ENCODE measurements around the gene PRPF38A.
A peak's percentile ranks its signal among the peaks of the same experiment; 100 is the strongest.

The PRPF38A gene

GRCh38 chr1:52432807-52433206, 28.4 kb downstream of the PRPF38A start:
- H3K9me3 ChIP-seq (ENCODE audit: low read depth, low read length), result no peaks in the 10 kb centered on the region
- no peak overlapping the region for H3K9ac ChIP-seq (ENCODE audit: insufficient read length)
- DNase-seq (ENCODE audit: low read depth, low spot score), result no peak
- H3K36me3 ChIP-seq (ENCODE audit: insufficient read depth, low read length), result peaks cover 43% of the 10 kb centered on the region
- TF ChIP-seq EZH2 (IDR thresholded peaks at IDR 0.05) (no peak), FOXP2 (optimal IDR thresholded peaks at IDR 0.05; ENCODE audit: control extremely low read depth, extremely low read length, insufficient read depth) (no peak), POLR2AphosphoS5 (IDR thresholded peaks at IDR 0.05; ENCODE audit: borderline replicate concordance, low read depth, low read length) (no peak)
- no peak overlapping the region for H3K27ac ChIP-seq
- no peak overlapping the region for H3K4me3 ChIP-seq

- no peak overlapping the region for H3K9ac ChIP-seq (ENCODE audit: insufficient read length)
- no peak overlapping the region for H3K4me3 ChIP-seq
- no peaks in the 10 kb centered on the region for H3K9me3 ChIP-seq (ENCODE audit: low read depth, low read length)
- DNase-seq (ENCODE audit: low read depth, low spot score), result no peak
- no peak overlapping the region for H3K27ac ChIP-seq
- TF ChIP-seq EZH2 (IDR thresholded peaks at IDR 0.05), result no peak
- TF ChIP-seq POLR2AphosphoS5 (IDR thresholded peaks at IDR 0.05; ENCODE audit: borderline replicate concordance, low read depth, low read length), result no peak
- TF ChIP-seq FOXP2 (optimal IDR thresholded peaks at IDR 0.05; ENCODE audit: control extremely low read depth, extremely low read length, insufficient read depth), result no peak
- H3K36me3 ChIP-seq (ENCODE audit: insufficient read depth, low read length), result peaks cover 41% of the 10 kb centered on the region
Measured at GRCh38 chr1:52435211-52435610, 30.8 kb downstream of the PRPF38A start.

- DNase-seq (ENCODE audit: low read depth, low spot score), result no peak
- Histone ChIP-seq H3K9ac (ENCODE audit: insufficient read length) (no peak overlapping the region), H3K4me3 (no peak overlapping the region), H3K9me3 (ENCODE audit: low read depth, low read length) (no peaks in the 10 kb centered on the region), H3K36me3 (ENCODE audit: insufficient read depth, low read length) (peaks cover 36% of the 10 kb centered on the region), H3K27ac (no peak overlapping the region)
- TF ChIP-seq EZH2 (IDR thresholded peaks at IDR 0.05), result no peak
- TF ChIP-seq POLR2AphosphoS5 (IDR thresholded peaks at IDR 0.05; ENCODE audit: borderline replicate concordance, low read depth, low read length), result no peak
- TF ChIP-seq FOXP2 (optimal IDR thresholded peaks at IDR 0.05; ENCODE audit: control extremely low read depth, extremely low read length, insufficient read depth), result no peak
Measured at GRCh38 chr1:52435650-52436049, 31.2 kb downstream of the PRPF38A start.

GRCh38 chr1:52436817-52437216, 32.4 kb downstream of the PRPF38A start:
- H3K27ac ChIP-seq, result no peak overlapping the region

GRCh38 chr1:52439976-52440375, 35.6 kb downstream of the PRPF38A start:
- Histone ChIP-seq H3K36me3 (ENCODE audit: insufficient read depth, low read length) (peaks cover 32% of the 10 kb centered on the region), H3K27ac (no peak overlapping the region), H3K9me3 (ENCODE audit: low read depth, low read length) (no peaks in the 10 kb centered on the region), H3K4me3 (no peak overlapping the region), H3K9ac (ENCODE audit: insufficient read length) (no peak overlapping the region)
- DNase-seq (ENCODE audit: low read depth, low spot score), result no peak
- TF ChIP-seq POLR2AphosphoS5 (IDR thresholded peaks at IDR 0.05; ENCODE audit: borderline replicate concordance, low read depth, low read length), result no peak
- no peak for TF ChIP-seq FOXP2 (optimal IDR thresholded peaks at IDR 0.05; ENCODE audit: control extremely low read depth, extremely low read length, insufficient read depth)
- no peak for TF ChIP-seq EZH2 (IDR thresholded peaks at IDR 0.05)

More at GRCh38 chr1:52436817-52437216, 32.4 kb downstream of the PRPF38A start:
- TF ChIP-seq FOXP2 (optimal IDR thresholded peaks at IDR 0.05; ENCODE audit: control extremely low read depth, extremely low read length, insufficient read depth), result no peak
- Histone ChIP-seq H3K9ac (ENCODE audit: insufficient read length) (no peak overlapping the region), H3K36me3 (ENCODE audit: insufficient read depth, low read length) (peaks cover 30% of the 10 kb centered on the region), H3K4me3 (no peak overlapping the region), H3K9me3 (ENCODE audit: low read depth, low read length) (no peaks in the 10 kb centered on the region)
- DNase-seq (ENCODE audit: low read depth, low spot score), result no peak

GRCh38 chr1:52444463-52444862, 40.1 kb downstream of the PRPF38A start:
- no peak for DNase-seq (ENCODE audit: low read depth, low spot score)
- Histone ChIP-seq H3K36me3 (ENCODE audit: insufficient read depth, low read length) (peaks cover 37% of the 10 kb centered on the region), H3K27ac (no peak overlapping the region), H3K9me3 (ENCODE audit: low read depth, low read length) (no peaks in the 10 kb centered on the region), H3K9ac (ENCODE audit: insufficient read length) (no peak overlapping the region), H3K4me3 (no peak overlapping the region)
- TF ChIP-seq EZH2 (IDR thresholded peaks at IDR 0.05), result no peak
- TF ChIP-seq POLR2AphosphoS5 (IDR thresholded peaks at IDR 0.05; ENCODE audit: borderline replicate concordance, low read depth, low read length), result no peak
- TF ChIP-seq FOXP2 (optimal IDR thresholded peaks at IDR 0.05; ENCODE audit: control extremely low read depth, extremely low read length, insufficient read depth), result no peak

GRCh38 chr1:52454127-52454526, 49.7 kb downstream of the PRPF38A start:
- Histone ChIP-seq H3K9me3 (ENCODE audit: low read depth, low read length) (no peaks in the 10 kb centered on the region), H3K27ac (0 out of 2 replicates have a peak overlapping the region, but pooled peaks have one; percentile 22), H3K36me3 (ENCODE audit: insufficient read depth, low read length) (peaks cover 6% of the 10 kb centered on the region; the same call in 1 of the 2 replicates), H3K9ac (ENCODE audit: insufficient read length) (no peak overlapping the region), H3K4me3 (no peak overlapping the region)
- no peak for DNase-seq (ENCODE audit: low read depth, low spot score)
- TF ChIP-seq FOXP2 (optimal IDR thresholded peaks at IDR 0.05; ENCODE audit: control extremely low read depth, extremely low read length, insufficient read depth) (no peak), EZH2 (IDR thresholded peaks at IDR 0.05) (no peak), POLR2AphosphoS5 (IDR thresholded peaks at IDR 0.05; ENCODE audit: borderline replicate concordance, low read depth, low read length) (no peak)

- Histone ChIP-seq H3K9me3 (ENCODE audit: low read depth, low read length) (no peaks in the 10 kb centered on the region), H3K27ac (no peak overlapping the region), H3K9ac (ENCODE audit: insufficient read length) (no peak overlapping the region), H3K4me3 (no peak overlapping the region), H3K36me3 (ENCODE audit: insufficient read depth, low read length) (peaks cover 6% of the 10 kb centered on the region; the same call in 1 of the 2 replicates)
- no peak for DNase-seq (ENCODE audit: low read depth, low spot score)
- TF ChIP-seq FOXP2 (optimal IDR thresholded peaks at IDR 0.05; ENCODE audit: control extremely low read depth, extremely low read length, insufficient read depth) (no peak), POLR2AphosphoS5 (IDR thresholded peaks at IDR 0.05; ENCODE audit: borderline replicate concordance, low read depth, low read length) (no peak), EZH2 (IDR thresholded peaks at IDR 0.05) (no peak)
Measured at GRCh38 chr1:52454779-52455178, 50.4 kb downstream of the PRPF38A start.

- Histone ChIP-seq H3K9me3 (ENCODE audit: low read depth, low read length) (no peaks in the 10 kb centered on the region), H3K27ac (no peak overlapping the region), H3K36me3 (ENCODE audit: insufficient read depth, low read length) (peaks cover 6% of the 10 kb centered on the region; the same call in 1 of the 2 replicates), H3K9ac (ENCODE audit: insufficient read length) (no peak overlapping the region), H3K4me3 (no peak overlapping the region)
- no peak for DNase-seq (ENCODE audit: low read depth, low spot score)
- TF ChIP-seq POLR2AphosphoS5 (IDR thresholded peaks at IDR 0.05; ENCODE audit: borderline replicate concordance, low read depth, low read length) (no peak), EZH2 (IDR thresholded peaks at IDR 0.05) (no peak), FOXP2 (optimal IDR thresholded peaks at IDR 0.05; ENCODE audit: control extremely low read depth, extremely low read length, insufficient read depth) (no peak)
Measured at GRCh38 chr1:52455686-52456085, 51.3 kb downstream of the PRPF38A start.

Measured in SK-N-MC (cell line).